K562 (cell line): ENCODE data around the gene RYK.

ENCODE experiments used
- E2F3 ChIP-seq: fragments of 250-450 bp; sonication (Bioruptor Pico); IDR thresholded peaks from 2 replicates; pipeline ENCODE4 v1.4.0; 2020; ENCODE audit warnings: mild to moderate bottlenecking
- EZH2 ChIP-seq: IDR thresholded peaks from 2 replicates; pipeline ENCODE4 v1.6.1; 2012; ENCODE audit warnings: low read depth, mild to moderate bottlenecking, inconsistent platforms, low read length, borderline replicate concordance
- FIP1L1 ChIP-seq: fragments of 200-400 bp; formaldehyde crosslinking; IDR thresholded peaks from 2 replicates; pipeline ENCODE4 v1.6.1; 2018; ENCODE audit warnings: mild to moderate bottlenecking, low read depth, low read length; ENCODE audit not compliant: poor library complexity, severe bottlenecking
- HNRNPH1 ChIP-seq: fragments of 200-400 bp; formaldehyde crosslinking; optimal IDR thresholded peaks from 2 replicates; pipeline ENCODE3; 2017; ENCODE audit warnings: low read depth, mild to moderate bottlenecking, low read length, moderate library complexity
- KDM1A ChIP-seq, 2 experiments: fragments of 450-650 bp; IDR thresholded peaks; 2 replicates each; pipeline ENCODE4 v1.6.1; 2016; ENCODE audit warnings: mild to moderate bottlenecking in 2 of 2
- KDM5B ChIP-seq: fragments of 200-600 bp; sonication (generic); IDR thresholded peaks from 2 replicates; pipeline ENCODE4 v1.6.1; 2012; ENCODE audit warnings: low read depth, mild to moderate bottlenecking, moderate library complexity, low read length, control low read depth, inconsistent platforms; ENCODE audit not compliant: insufficient replicate concordance
- NCOA2 ChIP-seq, 2 experiments: fragments of 450-650 bp; IDR thresholded peaks; 2 replicates each; pipeline ENCODE4 v1.6.1; 2018; ENCODE audit warnings: mild to moderate bottlenecking in 2 of 2, moderate library complexity in 1 of 2; ENCODE audit not compliant: partially characterized antibody in 2 of 2
- NRF1 ChIP-seq, 2 experiments: fragments of 450-650 bp; IDR thresholded peaks in 1 of 2; conservative IDR thresholded peaks in 1 of 2; 2 replicates each; pipeline ENCODE4 v1.6.1; 2014; ENCODE audit warnings: mild to moderate bottlenecking in 2 of 2
- REST ChIP-seq, 2 experiments: fragments of 450-650 bp; formaldehyde crosslinking in 1 of 2; IDR thresholded peaks; 2 replicates each; pipeline versions ENCODE4 v1.4.0 to v1.6.1; 2014 to 2020; ENCODE audit warnings: mild to moderate bottlenecking in 2 of 2, borderline replicate concordance in 1 of 2, low read depth in 1 of 2
- TSC22D4 ChIP-seq: fragments of 450-650 bp; IDR thresholded peaks from 2 replicates; pipeline ENCODE4 v1.6.1; 2016; ENCODE audit warnings: missing genetic modification characterization, missing biosample characterization, control low read depth
- ZNF140 ChIP-seq: fragments of 250-450 bp; sonication (Bioruptor Pico); IDR thresholded peaks from 2 replicates; pipeline ENCODE4 v1.8.0; 2021; ENCODE audit warnings: moderate library complexity, mild to moderate bottlenecking, inconsistent platforms
- ZNF232 ChIP-seq: sonication (generic); formaldehyde crosslinking; IDR thresholded peaks from 2 replicates; pipeline ENCODE4 v1.8.0; 2022; ENCODE audit warnings: mild to moderate bottlenecking, missing genetic modification reagents
- TF ChIP-seq, protein P1 (sequence below), 3 experiments: IDR thresholded peaks in 2 of 3; conservative IDR thresholded peaks in 1 of 3; 2 replicates each; pipeline ENCODE4 v1.5.1; 2011 to 2012; ENCODE audit warnings: low read length in 3 of 3, mild to moderate bottlenecking in 3 of 3, control low read depth in 2 of 3, improper control_type of control experiment in 1 of 3, inconsistent platforms in 1 of 3, low read depth in 1 of 3, mixed read lengths in 1 of 3, moderate library complexity in 1 of 3; ENCODE audit not compliant: insufficient read depth in 2 of 3

GRCh38 chr3:134284438-134284837 lies 33.8 kb upstream of the RYK start:
- TF ChIP-seq TSC22D4 (tag) (no peak), HNRNPH1 (no peak), E2F3 (CRISPR knock-in tag) (no peak), NCOA2 (IDR thresholded peaks at IDR 0.05; ENCODE audit: partially characterized antibody in 2 of 2) (no peak), EZH2 (no peak), REST (IDR thresholded peaks at IDR 0.05; ENCODE audit: borderline replicate concordance) (no peak), REST (CRISPR knock-in tag; IDR thresholded peaks at IDR 0.05; ENCODE audit: low read depth) (no peak), NRF1 (conservative IDR thresholded peaks at IDR 0.05 in 1 of 2, IDR thresholded peaks at IDR 0.05 in 1 of 2) (no peak), KDM5B (no peak), ZNF232 (CRISPR knock-in tag) (no peak), KDM1A (IDR thresholded peaks at IDR 0.05) (no peak), FIP1L1 (no peak), ZNF140 (no peak)
- TF ChIP-seq, protein P1, sequence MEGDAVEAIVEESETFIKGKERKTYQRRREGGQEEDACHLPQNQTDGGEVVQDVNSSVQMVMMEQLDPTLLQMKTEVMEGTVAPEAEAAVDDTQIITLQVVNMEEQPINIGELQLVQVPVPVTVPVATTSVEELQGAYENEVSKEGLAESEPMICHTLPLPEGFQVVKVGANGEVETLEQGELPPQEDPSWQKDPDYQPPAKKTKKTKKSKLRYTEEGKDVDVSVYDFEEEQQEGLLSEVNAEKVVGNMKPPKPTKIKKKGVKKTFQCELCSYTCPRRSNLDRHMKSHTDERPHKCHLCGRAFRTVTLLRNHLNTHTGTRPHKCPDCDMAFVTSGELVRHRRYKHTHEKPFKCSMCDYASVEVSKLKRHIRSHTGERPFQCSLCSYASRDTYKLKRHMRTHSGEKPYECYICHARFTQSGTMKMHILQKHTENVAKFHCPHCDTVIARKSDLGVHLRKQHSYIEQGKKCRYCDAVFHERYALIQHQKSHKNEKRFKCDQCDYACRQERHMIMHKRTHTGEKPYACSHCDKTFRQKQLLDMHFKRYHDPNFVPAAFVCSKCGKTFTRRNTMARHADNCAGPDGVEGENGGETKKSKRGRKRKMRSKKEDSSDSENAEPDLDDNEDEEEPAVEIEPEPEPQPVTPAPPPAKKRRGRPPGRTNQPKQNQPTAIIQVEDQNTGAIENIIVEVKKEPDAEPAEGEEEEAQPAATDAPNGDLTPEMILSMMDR (IDR thresholded peaks at IDR 0.05 in 2 of 3, conservative IDR thresholded peaks at IDR 0.05 in 1 of 3; ENCODE audit: insufficient read depth in 2 of 3, low read depth in 1 of 3, low read length in 3 of 3): no peak
